Non-pigmented ciliary epithelial cell (primary cell): ENCODE measurements around the gene ESPNL.

ENCODE experiments used
- DNase-seq: peaks from one replicate; pipeline ENCODE4 v3.0.0-alpha.2; 2010; ENCODE audit warnings: low read depth

Gene ESPNL

GRCh38 chr2:238079874-238080327 is 20.2 kb upstream of the ESPNL start:
- no peak for DNase-seq

GRCh38 chr2:238080518-238080917 is 19.6 kb upstream of the ESPNL start:
- DNase-seq, result no peak

GRCh38 chr2:238081150-238081549 is 19.0 kb upstream of the ESPNL start:
- DNase-seq, result no peak

GRCh38 chr2:238081561-238081960 is 18.6 kb upstream of the ESPNL start:
- DNase-seq, result no peak

GRCh38 chr2:238082151-238082550 is 18.0 kb upstream of the ESPNL start:
- no peak for DNase-seq

GRCh38 chr2:238082827-238083226 is 17.3 kb upstream of the ESPNL start:
- DNase-seq, result no peak

- no peak for DNase-seq
Measured at GRCh38 chr2:238083919-238084318, 16.2 kb upstream of the ESPNL start.

GRCh38 chr2:238084761-238085160 is 15.4 kb upstream of the ESPNL start:
- no peak for DNase-seq

- DNase-seq, result no peak
Measured at GRCh38 chr2:238085899-238086298, 14.2 kb upstream of the ESPNL start.

- no peak for DNase-seq
Measured at GRCh38 chr2:238087211-238087610, 12.9 kb upstream of the ESPNL start.

- DNase-seq, result no peak
Measured at GRCh38 chr2:238090887-238091286, 9.3 kb upstream of the ESPNL start.

GRCh38 chr2:238091436-238092060 is 8.6 kb upstream of the ESPNL start:
- no peak for DNase-seq

- DNase-seq, result no peak
Measured at GRCh38 chr2:238092486-238093035, 7.6 kb upstream of the ESPNL start.

- no peak for DNase-seq
Measured at GRCh38 chr2:238093181-238094140, 6.7 kb upstream of the ESPNL start.

- DNase-seq, result no peak
Measured at GRCh38 chr2:238094438-238095022, 5.6 kb upstream of the ESPNL start.

- DNase-seq, result no peak
Measured at GRCh38 chr2:238095143-238095542, 5.0 kb upstream of the ESPNL start.

GRCh38 chr2:238096311-238097011 is 3.7 kb upstream of the ESPNL start:
- no peak for DNase-seq

- no peak for DNase-seq
Measured at GRCh38 chr2:238097201-238097987, 2.7 kb upstream of the ESPNL start.

GRCh38 chr2:238097988-238098871 is 1.9 kb upstream of the ESPNL start:
- DNase-seq, result no peak
